Bone marrow (tissue), 2 donors: ENCODE data around the gene RNF2.
"Not testable (repeated sequence)": the region's sequence is repeated elsewhere in the genome, so short reads cannot be mapped to it uniquely, and the experiment has no call there.

ENCODE experiments used
- DNase-seq, 2 donors: peaks; one replicate each; lab custom pipeline; 2025; lab: John Stamatoyannopoulos, UW

The RNF2 gene

GRCh38 chr1:185050823-185051451, 5.6 kb downstream of the RNF2 start:
- DNase-seq, result no peak

GRCh38 chr1:185053204-185053603, 7.8 kb downstream of the RNF2 start:
- DNase-seq, result no peak

DNA sequence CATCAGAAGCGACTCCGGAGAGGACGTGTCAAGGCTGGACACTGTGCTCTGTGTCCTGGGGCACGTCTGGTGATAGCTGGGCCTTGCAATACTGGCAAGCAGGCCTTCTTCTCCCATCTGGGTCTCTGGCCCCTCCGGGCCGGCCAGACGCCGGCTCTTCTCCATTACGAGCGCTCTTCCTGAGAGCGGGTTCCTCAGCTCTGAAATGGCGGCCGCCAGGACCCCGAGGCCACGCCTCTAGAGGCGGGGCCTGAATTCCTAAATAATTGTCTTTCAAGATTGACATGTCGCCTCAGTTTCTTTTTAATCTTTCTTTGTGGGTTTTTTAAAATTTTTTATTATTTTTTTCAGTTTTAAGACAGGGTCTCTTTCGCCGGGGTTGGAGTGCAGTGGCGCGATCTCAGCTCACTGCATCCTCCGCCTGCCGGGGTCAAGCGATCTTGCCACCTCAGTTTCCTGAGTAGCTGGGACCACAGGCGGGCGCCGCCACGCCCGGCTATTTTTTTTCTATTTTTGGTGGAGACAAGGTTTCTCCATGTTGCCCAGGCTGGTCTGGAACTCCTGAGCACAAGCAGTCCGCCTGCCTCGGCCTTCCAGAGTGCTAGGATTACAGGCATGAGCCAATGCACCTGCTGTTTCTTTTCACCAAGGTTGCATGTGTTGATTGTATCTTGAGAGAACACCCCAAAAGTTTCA, 9.2 kb downstream of the RNF2 start:
- no peak for DNase-seq

- DNase-seq, result no peak
Observed at GRCh38 chr1:185058110-185058509, 12.8 kb downstream of the RNF2 start.

- DNase-seq, result no peak
Observed at GRCh38 chr1:185058876-185059275, 13.5 kb downstream of the RNF2 start.

DNA sequence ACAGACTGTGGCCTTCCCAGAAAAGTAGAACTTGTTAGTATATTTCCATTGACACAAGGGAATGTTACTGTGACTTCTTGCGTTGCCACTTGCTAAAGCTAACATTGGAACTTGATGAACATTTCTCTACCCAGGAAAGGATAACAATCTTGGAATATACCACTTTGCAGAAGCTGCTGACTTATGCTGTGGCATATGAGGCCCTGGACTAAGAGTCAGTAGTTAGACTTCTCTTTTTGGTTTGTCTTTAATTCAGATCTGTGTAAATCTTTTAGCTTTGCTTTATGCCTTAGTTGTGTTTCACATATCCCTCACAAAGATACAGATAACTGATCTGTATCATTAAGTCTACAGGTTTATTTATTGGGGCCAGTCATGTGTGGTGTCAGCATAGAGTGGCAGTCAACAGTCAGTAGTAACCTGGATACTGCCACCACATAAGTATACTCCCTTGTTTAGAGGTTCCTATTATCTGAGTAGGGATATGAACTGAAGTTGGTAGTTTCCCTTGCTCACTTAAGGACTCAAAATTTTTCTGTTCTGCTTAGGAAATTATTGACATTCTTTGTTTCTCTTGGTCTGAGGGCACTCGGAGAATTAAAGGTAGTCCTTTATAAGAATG, 14.7 kb downstream of the RNF2 start:
- DNase-seq, result no peak

DNA sequence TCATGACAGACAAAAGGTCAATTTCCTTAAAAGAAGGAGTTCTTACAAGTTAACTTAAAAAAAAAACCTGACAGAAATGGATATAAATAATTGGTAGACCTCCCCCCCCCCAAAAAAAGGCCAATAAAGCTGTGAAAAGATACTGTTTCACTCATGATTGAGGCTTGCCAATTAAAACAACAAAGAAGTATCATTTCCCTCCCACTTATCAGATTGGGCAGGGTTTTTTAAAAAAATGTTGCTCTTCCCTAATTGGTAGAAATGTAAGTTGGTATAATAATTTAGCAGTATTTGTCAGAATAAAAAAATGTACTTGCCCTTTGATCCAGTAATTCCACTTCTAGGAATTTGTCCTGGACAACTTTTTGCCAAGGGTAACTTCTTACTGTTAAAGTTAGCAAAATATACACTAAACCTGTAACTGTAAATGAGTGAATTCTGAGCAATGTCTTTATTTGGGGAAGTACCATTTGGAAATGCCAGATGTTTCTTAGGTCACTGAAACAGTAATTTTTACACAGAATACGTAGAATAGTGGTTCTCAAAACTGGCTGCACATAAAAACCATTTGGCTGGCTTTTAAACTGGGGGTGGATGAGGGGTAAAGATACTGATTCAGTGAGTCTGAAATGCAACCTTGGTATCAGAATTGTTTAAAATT, 17.5 kb downstream of the RNF2 start:
- DNase-seq, result peak in 1 of 2 donors; percentile 38

GRCh38 chr1:185063719-185064118, 18.4 kb downstream of the RNF2 start:
- no peak for DNase-seq

DNA sequence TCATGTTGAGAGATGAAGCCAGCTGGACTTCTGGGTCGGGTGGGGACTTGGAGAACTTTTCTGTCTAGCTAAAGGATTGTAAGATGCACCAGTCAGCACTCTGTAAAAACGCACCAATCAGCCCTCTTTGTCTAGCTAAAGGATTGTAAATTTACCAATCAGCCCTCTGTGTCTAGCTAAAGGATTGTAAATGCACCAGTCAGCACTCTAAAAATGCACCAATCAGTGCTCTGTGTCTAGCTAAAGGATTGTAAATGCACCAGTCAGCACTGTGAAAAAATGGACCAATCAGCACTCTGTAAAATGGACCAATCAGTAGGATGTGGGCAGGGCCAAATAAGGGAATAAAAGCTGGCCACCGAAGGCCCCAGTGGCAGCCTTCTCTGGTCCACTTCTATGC, 19.6 kb downstream of the RNF2 start:
- DNase-seq, result not testable (repeated sequence)

GRCh38 chr1:185066181-185066580, 20.8 kb downstream of the RNF2 start:
- DNase-seq, result no peak

DNA sequence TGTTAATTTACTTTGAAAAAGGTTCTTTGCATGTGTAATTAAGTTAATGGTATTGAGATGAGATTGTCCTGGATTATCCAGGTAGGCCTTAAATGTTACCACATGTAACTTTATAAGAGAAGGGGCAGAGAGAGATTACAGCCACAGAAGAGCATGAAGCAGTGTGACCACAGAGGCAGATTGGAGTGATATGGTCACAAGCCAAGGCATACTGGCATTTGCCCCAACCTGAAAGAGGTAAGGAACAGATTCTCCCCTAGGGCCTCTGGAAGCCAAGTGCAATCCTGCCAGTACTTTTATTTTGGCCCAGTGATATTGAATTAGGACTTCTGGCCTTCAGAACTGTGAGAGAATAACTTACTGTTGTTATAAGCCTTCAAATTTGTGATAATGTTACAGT, 23.0 kb downstream of the RNF2 start:
- DNase-seq, result no peak

GRCh38 chr1:185069202-185069772, 23.9 kb downstream of the RNF2 start:
- DNase-seq, result no peak

GRCh38 chr1:185070051-185070450, 24.7 kb downstream of the RNF2 start:
- DNase-seq, result no peak

GRCh38 chr1:185073725-185074124, 28.4 kb downstream of the RNF2 start:
- DNase-seq, result no peak

DNA sequence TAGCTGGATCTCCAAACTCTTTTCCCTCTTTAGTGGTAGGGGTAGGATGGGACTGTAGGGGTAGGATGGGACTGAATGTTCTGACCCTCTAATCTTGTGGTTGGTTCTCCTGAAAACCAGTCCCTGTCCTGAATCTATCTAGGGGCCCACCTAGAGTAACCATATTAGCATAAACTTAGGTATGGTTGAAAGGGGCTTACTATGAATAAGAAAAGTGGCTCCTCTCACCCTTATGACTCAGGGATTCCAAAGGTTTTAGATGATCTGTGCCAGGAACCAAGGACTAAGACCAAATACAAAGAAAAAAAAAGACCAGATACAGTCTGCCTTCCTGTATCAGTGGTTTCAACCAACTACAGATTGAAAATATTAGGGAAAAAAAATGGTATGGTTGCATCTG, 28.9 kb downstream of the RNF2 start:
- DNase-seq, result no peak

DNA sequence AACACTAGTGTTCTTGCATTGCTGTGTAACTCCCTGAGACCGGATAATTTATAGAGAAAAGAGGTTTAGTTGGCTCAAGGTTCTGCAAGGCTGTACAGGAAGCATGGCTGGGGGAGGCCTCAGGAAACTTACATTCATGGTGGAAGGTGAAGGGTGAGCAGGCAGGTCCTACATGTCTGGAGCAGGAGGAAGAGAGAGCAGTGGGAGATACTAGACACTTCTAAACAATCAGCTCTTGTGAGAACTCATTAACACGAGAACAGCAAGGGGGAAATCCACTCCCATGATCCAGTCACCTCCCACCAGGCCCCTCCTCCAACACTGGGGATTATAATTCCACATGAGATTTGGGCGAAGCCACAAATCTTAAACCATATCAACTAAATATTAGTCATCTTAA, 30.1 kb downstream of the RNF2 start:
- no peak for DNase-seq

GRCh38 chr1:185077374-185077773, 32.0 kb downstream of the RNF2 start:
- DNase-seq, result no peak

GRCh38 chr1:185080422-185080821, 35.1 kb downstream of the RNF2 start:
- DNase-seq, result no peak

DNA sequence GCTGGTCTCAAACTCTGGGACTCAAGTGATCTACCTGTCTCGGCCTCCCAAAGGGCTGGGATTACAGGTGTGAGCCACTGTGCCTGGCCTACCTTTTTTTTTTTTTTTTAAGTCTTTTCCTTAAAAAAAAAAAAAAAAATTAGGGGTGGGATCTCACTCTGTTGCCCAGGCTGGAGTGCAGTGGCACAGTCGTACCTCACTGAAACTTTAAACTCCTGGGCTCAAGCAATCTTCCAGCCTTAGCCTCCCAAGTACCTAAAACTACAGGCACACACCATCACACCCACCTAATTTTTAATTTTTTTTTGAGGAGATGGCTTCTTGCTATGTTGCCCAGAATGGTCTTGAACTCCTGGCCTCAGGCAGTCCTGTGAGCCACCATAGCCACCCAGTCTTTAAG, 38.5 kb downstream of the RNF2 start:
- DNase-seq, result no peak

DNA sequence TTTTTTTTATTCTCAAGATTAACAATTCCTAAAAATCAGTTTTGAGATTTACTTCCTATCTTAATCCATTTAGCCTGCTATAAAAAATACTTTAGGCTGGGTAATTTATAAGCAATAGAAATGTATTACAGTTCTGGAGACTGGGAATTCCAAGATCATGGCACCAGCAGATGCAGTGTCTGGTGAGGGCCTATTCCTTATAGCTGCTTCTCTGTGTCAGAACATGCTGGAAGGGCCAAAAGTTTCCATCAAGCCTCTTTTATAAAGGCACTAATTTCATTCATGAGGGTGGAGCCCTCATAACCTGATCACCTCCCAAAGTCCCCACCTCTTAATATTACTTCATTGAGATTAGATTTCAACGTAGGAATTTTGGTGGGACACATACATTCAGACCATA, 41.7 kb downstream of the RNF2 start:
- no peak for DNase-seq

DNA sequence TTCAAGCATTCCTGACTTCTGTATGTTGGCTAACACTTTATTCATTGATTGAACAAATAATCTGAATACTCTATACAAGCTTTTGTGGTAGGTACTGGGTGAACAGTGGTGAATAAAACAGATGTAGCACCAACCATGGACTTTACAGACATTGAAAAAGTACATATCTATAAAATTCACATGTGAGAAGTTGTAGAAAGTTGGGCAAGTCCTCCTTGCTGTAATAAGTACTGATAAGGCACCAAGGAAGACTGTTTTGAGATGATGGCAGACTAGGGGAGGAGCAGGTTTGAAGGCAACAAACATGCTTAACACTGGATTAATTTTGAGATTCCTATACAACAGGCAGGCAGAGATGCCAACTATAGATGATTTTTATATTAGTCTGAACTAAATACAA, 42.4 kb downstream of the RNF2 start:
- no peak for DNase-seq

DNA sequence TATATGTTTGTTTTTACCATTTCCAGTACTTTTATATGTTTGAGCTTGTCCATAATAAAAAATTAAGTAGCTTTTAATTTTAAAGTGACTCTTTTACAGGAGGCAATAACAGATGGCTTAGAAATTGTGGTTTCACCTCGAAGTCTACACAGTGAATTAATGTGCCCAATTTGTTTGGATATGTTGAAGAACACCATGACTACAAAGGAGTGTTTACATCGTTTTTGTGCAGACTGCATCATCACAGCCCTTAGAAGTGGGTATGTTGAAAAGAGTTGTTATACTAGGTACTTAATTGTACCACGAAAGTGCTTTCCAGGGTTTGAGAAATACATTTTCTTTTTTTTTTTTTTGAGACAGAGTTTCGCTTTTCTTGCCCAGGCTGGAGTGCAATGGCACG, 46.1 kb downstream of the RNF2 start:
- no peak for DNase-seq

DNA sequence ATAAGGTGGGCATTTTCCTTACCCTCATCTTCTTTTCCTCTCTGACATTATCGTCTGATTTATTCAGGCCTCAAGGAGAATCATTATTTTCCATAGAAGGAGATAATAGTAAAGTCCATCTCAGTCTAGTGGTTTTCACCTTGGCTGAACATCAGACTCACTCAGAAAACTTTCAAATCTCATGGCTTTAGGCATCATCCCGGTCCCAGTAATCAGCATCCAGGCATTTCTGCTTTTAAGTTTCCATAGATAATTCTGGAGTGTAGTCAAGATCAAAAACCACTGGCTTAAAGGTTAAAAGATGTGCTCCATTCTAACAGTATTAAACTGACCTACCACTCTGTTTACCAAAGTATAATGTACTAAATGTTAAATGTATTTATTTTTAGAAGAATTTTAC, 49.4 kb downstream of the RNF2 start:
- DNase-seq, result no peak
